Pancreas (tissue), 10 donors: ENCODE data around the gene CDH4. TPM values are rescaled to one million over a fixed set of nuclear protein-coding genes. Genes with fewer than 3 reads are reported as not detected.

ENCODE experiments used
- ATAC-seq, 4 donors: fragments of 200-7000 bp; cut with Tn5 transposase; one replicate each; pipeline versions ENCODE4 v1.8.0 to v1.9.1; 2020; ENCODE audit warnings: mild to moderate bottlenecking in 4 of 4, moderate library complexity in 4 of 4
- DNase-seq, 6 donors: peaks; one replicate each; pipeline ENCODE4 v3.0.0-alpha.2; 2020
- FAIRE-seq: peaks from 2 replicates; lab custom pipeline; 2012; peaks lifted over from hg19 to GRCh38; lab: Jason Lieb, UNC
- H3K27ac ChIP-seq, 4 donors: fragments of 200-600 bp; sonication (generic); 1 replicate in 3 of 4; 2 replicates in 1 of 4; pipeline versions ENCODE4 v1.5.0 to v1.8.0; 2020
- H3K27me3 ChIP-seq, 4 donors: fragments of 200-600 bp; one replicate each; pipeline ENCODE4 v1.8.0; 2021
- H3K36me3 ChIP-seq, 3 donors: fragments of 200-600 bp; sonication (generic) in 1 of 3; one replicate each; pipeline versions ENCODE4 v1.5.0 to v1.8.0; 2020 to 2021
- H3K4me1 ChIP-seq, 3 donors: fragments of 200-600 bp; one replicate each; pipeline ENCODE4 v1.8.0; 2021
- H3K4me3 ChIP-seq, 4 donors: fragments of 200-600 bp; sonication (generic) in 2 of 4; one replicate each; pipeline versions ENCODE4 v1.5.0 to v1.8.0; 2020 to 2021
- H3K9me3 ChIP-seq, 4 donors: fragments of 200-600 bp; one replicate each; pipeline ENCODE4 v1.8.0; 2021
- CTCF ChIP-seq, 4 donors: fragments of 200-600 bp; sonication (generic) in 3 of 4; IDR thresholded peaks; one replicate each; pipeline versions ENCODE4 v1.5.0 to v1.8.0; 2021; ENCODE audit warnings: antibody characterized with exemption in 4 of 4
- WGBS, 2 donors: extraction: QIAGEN DNeasy Blood & Tissue Kit; methylation state at CpG; one replicate each; pipeline ENCODE4 v1.1.7; 2013; 5-methylcytosine and 5-hydroxymethylcytosine counted together
- intact Hi-C, 3 donors: fragments of 100-400 bp; cut with DNase I; formaldehyde crosslinking; loops; one replicate each; pipeline versions ENCODE4 v1.11.1 to v1.14.2; 2022
- polyA plus RNA-seq, 2 donors: library from polyadenylated mRNA; stranded (reverse); fragments of 200-250 nt; gene quantifications; one replicate each; pipeline ENCODE4 v1.2.3, GENCODE V29; 2013
- total RNA-seq, 6 donors: library from RNA; stranded (reverse); fragmentation: NEBNext Ultra II Directional in 4 of 6; extraction: Animal tissue kit (Norgen Biotek cat#: 25700) in 4 of 6; gene quantifications; one replicate each; pipeline versions ENCODE4 v1.2.1 to v1.2.4, GENCODE V29; 2021 to 2023
- donor health status: healthy with polysubstance abuse.
- donor health status: DM: no; HTN: no; CAD: no; lungs with moderate emphysema.
- donor health status: DM: no; HTN: no; CAD: no.
- donor health status: control.
- donor health status: control.
- donor health status: Bipolar disorder and iron deficiency.
- donor health status: DM: yes; HTN: yes; CAD: no.
- donor health status: DM: no; HTN: no; CAD: no.
- donor health status: DM: no; HTN: no; CAD: no.
- donor health status: DM: yes; HTN: yes; CAD: no.

Gene CDH4
- total and polyA plus RNA-seq, 8 donors: 0.04 to 1.4 (median 0.27) TPM

GRCh38 chr20:61935926-61936700 is 684.1 kb downstream of the CDH4 start:
- Histone ChIP-seq H3K27me3 (no peaks in the 10 kb centered on the region), H3K4me3 (no peak overlapping the region), H3K36me3 (no peaks in the 10 kb centered on the region), H3K9me3 (no peaks in the 10 kb centered on the region), H3K27ac (no peak overlapping the region), H3K4me1 (no peaks in the 10 kb centered on the region)
- intact Hi-C loops: no loop called here
- WGBS, 2 donors: 90 to 91% methylated on average over 13 of the region's 14 CpGs
- peak in 1 of 6 donors; percentile 3 for DNase-seq
- no peak for TF ChIP-seq CTCF (IDR thresholded peaks at IDR 0.05)
- FAIRE-seq: no peak
- no peak for ATAC-seq

DNA sequence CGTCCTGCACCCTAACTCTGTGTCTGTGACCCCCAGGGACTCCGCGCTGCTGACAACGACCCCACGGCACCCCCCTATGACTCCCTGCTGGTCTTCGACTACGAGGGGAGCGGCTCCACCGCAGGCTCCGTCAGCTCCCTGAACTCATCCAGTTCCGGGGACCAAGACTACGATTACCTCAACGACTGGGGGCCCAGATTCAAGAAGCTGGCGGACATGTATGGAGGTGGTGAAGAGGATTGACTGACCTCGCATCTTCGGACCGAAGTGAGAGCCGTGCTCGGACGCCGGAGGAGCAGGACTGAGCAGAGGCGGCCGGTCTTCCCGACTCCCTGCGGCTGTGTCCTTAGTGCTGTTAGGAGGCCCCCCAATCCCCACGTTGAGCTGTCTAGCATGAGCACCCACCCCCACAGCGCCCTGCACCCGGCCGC is 684.7 kb downstream of the CDH4 start:
- Histone ChIP-seq H3K9me3 (no peaks in the 10 kb centered on the region), H3K27me3 (no peaks in the 10 kb centered on the region), H3K36me3 (no peaks in the 10 kb centered on the region), H3K4me1 (no peaks in the 10 kb centered on the region), H3K4me3 (no peak overlapping the region), H3K27ac (no peak overlapping the region)
- peak in 3 of 6 donors; percentile 10 to 45 (median 39) for DNase-seq
- no peak for TF ChIP-seq CTCF (IDR thresholded peaks at IDR 0.05)
- FAIRE-seq: no peak
- intact Hi-C loops: no loop called here
- ATAC-seq: no peak
- 90% methylated on average over 29 of the region's 29 CpGs for WGBS, 2 donors

GRCh38 chr20:61937146-61937962 is 685.3 kb downstream of the CDH4 start:
- no peak for FAIRE-seq
- intact Hi-C loops: no loop called here
- H3K9me3 ChIP-seq: no peaks in the 10 kb centered on the region
- no peaks in the 10 kb centered on the region for H3K27me3 ChIP-seq
- peak in 3 of 6 donors; percentile 2 to 64 (median 34) for DNase-seq
- H3K4me3 ChIP-seq: no peak overlapping the region
- no peak for TF ChIP-seq CTCF (IDR thresholded peaks at IDR 0.05)
- no peak for ATAC-seq
- no peak overlapping the region for H3K27ac ChIP-seq
- no peaks in the 10 kb centered on the region for H3K36me3 ChIP-seq
- 85 to 86% methylated on average over 10 of the region's 10 CpGs for WGBS, 2 donors
- no peaks in the 10 kb centered on the region for H3K4me1 ChIP-seq

DNA sequence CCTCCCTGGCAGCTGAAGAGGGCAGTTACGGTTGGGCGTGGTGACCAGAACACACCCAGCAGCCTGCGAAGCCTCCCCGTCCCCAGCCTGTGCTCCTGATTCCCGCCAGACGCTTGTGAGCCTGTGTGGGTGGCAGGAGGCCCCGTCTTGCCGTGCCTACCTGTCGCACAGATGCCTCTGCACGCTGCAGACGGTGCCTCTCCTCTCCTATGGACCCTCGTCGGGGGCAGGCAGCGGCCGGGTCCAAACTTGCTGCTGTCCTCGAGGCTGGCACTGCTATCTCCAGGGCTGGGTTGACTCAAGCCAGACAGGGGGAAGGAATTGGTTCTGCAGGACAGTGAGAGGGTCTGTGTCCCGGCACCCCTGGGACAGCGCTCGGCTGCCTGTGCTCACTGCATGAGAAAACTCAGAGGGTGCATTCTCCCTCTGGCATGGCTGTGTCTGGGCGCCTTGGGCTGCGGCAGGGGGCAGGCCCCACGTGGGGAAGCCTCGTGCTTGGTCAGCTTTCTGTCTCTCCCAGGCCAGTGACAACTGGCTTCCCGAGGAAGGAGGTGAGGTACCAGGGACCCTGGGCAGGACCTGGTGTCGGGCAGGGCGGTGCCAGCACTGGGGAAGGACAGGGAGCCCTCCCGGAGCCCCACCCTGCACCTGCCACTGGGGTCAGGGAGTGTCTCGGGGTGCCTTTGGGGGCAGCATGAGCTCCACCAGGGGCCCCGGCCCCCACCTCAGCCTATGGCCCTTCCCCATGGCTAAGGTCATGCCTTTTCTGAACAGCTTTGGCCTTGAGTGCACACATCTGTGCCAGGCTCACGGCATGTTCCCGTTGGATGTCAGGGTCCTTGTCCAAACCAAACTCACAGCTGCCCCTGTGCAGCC is 686.1 kb downstream of the CDH4 start:
- no peaks in the 10 kb centered on the region for H3K4me1 ChIP-seq
- ATAC-seq (no peak), DNase-seq (peak in 2 of 6 donors; percentile 49 to 52), FAIRE-seq (no peak)
- no peak for TF ChIP-seq CTCF (IDR thresholded peaks at IDR 0.05)
- 82 to 84% methylated on average over 31 of the region's 31 CpGs for WGBS, 2 donors
- no peak overlapping the region for H3K4me3 ChIP-seq
- intact Hi-C loops: no loop called here
- H3K36me3 ChIP-seq: no peaks in the 10 kb centered on the region
- H3K27ac ChIP-seq: no peak overlapping the region
- H3K9me3 ChIP-seq: no peaks in the 10 kb centered on the region
- H3K27me3 ChIP-seq: no peaks in the 10 kb centered on the region
